ENCODE data around the gene ECE2. TPM values are rescaled to one million over a fixed set of nuclear protein-coding genes. Genes with fewer than 3 reads are reported as not detected.

Gene ECE2
- total RNA-seq, 1 experiment from 2014 or later: 0.46 TPM

- TF ChIP-seq, protein P1, sequence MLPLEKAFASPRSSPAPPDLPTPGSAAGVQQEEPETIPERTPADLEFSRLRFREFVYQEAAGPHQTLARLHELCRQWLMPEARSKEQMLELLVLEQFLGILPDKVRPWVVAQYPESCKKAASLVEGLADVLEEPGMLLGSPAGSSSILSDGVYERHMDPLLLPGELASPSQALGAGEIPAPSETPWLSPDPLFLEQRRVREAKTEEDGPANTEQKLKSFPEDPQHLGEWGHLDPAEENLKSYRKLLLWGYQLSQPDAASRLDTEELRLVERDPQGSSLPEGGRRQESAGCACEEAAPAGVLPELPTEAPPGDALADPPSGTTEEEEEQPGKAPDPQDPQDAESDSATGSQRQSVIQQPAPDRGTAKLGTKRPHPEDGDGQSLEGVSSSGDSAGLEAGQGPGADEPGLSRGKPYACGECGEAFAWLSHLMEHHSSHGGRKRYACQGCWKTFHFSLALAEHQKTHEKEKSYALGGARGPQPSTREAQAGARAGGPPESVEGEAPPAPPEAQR (CRISPR knock-in tag; IDR thresholded peaks at IDR 0.05): no peak
These were observed 60.1 kb downstream of the ECE2 start (continued) for GRCh38 chr3:184335661-184336546.

DNA sequence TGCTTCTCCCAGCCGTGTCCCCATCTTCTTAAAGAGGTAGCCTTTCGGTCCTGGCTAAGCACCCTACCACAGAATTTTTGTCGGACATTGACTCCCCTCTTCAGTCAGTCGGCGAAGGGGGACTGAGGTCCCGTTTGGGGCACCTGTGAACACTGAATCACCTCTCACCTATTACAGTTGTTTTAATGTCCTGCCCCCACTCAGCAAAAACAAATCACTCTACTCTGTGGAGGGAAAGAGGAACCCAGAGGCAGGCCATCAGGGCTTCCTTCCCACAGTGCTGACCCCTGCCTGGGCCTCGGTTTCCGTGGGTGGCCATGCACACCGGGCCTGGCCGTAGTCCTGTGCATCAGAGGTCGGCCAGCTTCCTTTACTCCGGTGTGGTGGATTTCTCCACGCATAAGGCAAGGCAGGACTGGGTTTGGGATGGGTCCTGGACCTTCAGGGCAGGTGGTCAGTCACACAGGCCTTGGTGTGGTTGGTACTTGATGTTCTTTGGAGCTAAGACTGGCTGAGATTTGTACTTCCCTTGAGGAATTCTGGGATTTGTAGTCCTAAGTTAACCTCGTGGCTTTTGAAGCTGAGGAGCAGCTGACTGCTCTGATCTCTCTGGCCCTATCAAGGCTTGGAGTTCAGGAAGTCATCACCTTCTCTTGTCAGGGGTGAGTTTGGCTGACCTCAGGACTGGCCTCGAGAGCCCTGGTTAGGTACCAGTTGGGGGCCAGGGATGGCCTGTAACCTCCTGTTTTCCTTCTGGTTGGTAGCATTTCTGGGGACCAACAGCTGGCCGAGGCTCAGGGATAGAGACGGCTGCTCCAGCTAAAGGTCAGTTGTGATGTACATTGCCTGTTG is 61.0 kb downstream of the ECE2 start:
- CTCF ChIA-PET: interaction anchor here (1.1 to 2.4 kb wide), 4 partner anchors 9 to 35 kb away, joined by 3 to 25 read pairs (median 10); no protein-coding TSS in a partner anchor
- POLR2A ChIA-PET: interaction anchor here (1.0 to 1.3 kb wide), 5 partner anchors 9 to 189 kb away, joined by 3 to 6 read pairs (median 3); partner anchors contain the start of genes CLCN2 and POLR2H
- Mint-ChIP-seq H3K36me3 (peaks cover 34% of the 10 kb centered on the region), H3K27me3 (ENCODE audit: low read depth) (no peaks in the 10 kb centered on the region), H3K9me3 (no peaks in the 10 kb centered on the region), H3K4me1 (peaks cover 40% of the 10 kb centered on the region), H3K4me3 (peak overlapping the region; percentile 92), H3K27ac (peak overlapping the region; percentile 93)
- ATAC-seq (peak; percentile 6), DNase-seq (ENCODE audit: low spot score) (no peak)
- TF ChIP-seq ZNF281 (CRISPR knock-in tag; IDR thresholded peaks at IDR 0.05) (no peak), ZNF671 (CRISPR knock-in tag; IDR thresholded peaks at IDR 0.05) (no peak)
- TF ChIP-seq, protein P1 (CRISPR knock-in tag; IDR thresholded peaks at IDR 0.05): no peak
- TF ChIP-seq, protein P2, sequence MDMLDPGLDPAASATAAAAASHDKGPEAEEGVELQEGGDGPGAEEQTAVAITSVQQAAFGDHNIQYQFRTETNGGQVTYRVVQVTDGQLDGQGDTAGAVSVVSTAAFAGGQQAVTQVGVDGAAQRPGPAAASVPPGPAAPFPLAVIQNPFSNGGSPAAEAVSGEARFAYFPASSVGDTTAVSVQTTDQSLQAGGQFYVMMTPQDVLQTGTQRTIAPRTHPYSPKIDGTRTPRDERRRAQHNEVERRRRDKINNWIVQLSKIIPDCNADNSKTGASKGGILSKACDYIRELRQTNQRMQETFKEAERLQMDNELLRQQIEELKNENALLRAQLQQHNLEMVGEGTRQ (CRISPR knock-in tag; IDR thresholded peaks at IDR 0.05): 0 out of 2 replicates have a peak, but pooled peaks have one; percentile 19
- TF ChIP-seq, protein P3, sequence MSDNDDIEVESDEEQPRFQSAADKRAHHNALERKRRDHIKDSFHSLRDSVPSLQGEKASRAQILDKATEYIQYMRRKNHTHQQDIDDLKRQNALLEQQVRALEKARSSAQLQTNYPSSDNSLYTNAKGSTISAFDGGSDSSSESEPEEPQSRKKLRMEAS (CRISPR knock-in tag; IDR thresholded peaks at IDR 0.05): 0 out of 2 replicates have a peak, but pooled peaks have one; percentile 15
- TF ChIP-seq, protein P4, sequence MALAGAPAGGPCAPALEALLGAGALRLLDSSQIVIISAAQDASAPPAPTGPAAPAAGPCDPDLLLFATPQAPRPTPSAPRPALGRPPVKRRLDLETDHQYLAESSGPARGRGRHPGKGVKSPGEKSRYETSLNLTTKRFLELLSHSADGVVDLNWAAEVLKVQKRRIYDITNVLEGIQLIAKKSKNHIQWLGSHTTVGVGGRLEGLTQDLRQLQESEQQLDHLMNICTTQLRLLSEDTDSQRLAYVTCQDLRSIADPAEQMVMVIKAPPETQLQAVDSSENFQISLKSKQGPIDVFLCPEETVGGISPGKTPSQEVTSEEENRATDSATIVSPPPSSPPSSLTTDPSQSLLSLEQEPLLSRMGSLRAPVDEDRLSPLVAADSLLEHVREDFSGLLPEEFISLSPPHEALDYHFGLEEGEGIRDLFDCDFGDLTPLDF (CRISPR knock-in tag; IDR thresholded peaks at IDR 0.05): no peak

GRCh38 chr3:184337399-184337714 is 61.5 kb downstream of the ECE2 start, which contains the start of gene FAM131A:
Gene FAM131A, plus strand, starts transcription at chr3:184337600. Its CDS starts 31 bp downstream, at chr3:184337631.
- ChIA-PET CTCF (interaction anchor here (1.1 to 2.5 kb wide), 5 partner anchors 8 to 35 kb away, joined by 3 to 25 read pairs (median 11); no protein-coding TSS in a partner anchor), POLR2A (interaction anchor here (1.0 to 1.3 kb wide), 5 partner anchors 8 to 189 kb away, joined by 3 to 6 read pairs (median 3); partner anchors contain the start of genes CLCN2 and POLR2H)
- Mint-ChIP-seq H3K4me3 (peak within 1 kb of the TSS; percentile 92), H3K27ac (peak within 1 kb of the TSS; percentile 93), H3K9me3 (no peaks in the 10 kb centered on the region), H3K4me1 (peaks cover 40% of the 10 kb centered on the region), H3K36me3 (peaks cover 28% of the 10 kb centered on the region), H3K27me3 (ENCODE audit: low read depth) (no peaks in the 10 kb centered on the region)
- DNase-seq (ENCODE audit: low spot score): no peak
- ATAC-seq: no peak
- TF ChIP-seq FOXK1 (CRISPR knock-in tag; IDR thresholded peaks at IDR 0.05): no peak
- TF ChIP-seq TCF7 (CRISPR knock-in tag; IDR thresholded peaks at IDR 0.05; ENCODE audit: low read depth): no peak
- TF ChIP-seq ZNF512 (CRISPR knock-in tag; IDR thresholded peaks at IDR 0.05; ENCODE audit: borderline replicate concordance): no peak
- TF ChIP-seq, protein P5, sequence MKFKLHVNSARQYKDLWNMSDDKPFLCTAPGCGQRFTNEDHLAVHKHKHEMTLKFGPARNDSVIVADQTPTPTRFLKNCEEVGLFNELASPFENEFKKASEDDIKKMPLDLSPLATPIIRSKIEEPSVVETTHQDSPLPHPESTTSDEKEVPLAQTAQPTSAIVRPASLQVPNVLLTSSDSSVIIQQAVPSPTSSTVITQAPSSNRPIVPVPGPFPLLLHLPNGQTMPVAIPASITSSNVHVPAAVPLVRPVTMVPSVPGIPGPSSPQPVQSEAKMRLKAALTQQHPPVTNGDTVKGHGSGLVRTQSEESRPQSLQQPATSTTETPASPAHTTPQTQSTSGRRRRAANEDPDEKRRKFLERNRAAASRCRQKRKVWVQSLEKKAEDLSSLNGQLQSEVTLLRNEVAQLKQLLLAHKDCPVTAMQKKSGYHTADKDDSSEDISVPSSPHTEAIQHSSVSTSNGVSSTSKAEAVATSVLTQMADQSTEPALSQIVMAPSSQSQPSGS (CRISPR knock-in tag; IDR thresholded peaks at IDR 0.05; ENCODE audit: borderline replicate concordance, low read depth): no peak
- TF ChIP-seq JUN (CRISPR knock-in tag; IDR thresholded peaks at IDR 0.05): no peak
- TF ChIP-seq NR3C1 (CRISPR knock-in tag; conservative IDR thresholded peaks at IDR 0.05; ENCODE audit: low read depth): no peak
- no peak for TF ChIP-seq EMX1 (CRISPR knock-in tag; IDR thresholded peaks at IDR 0.05)
- TF ChIP-seq SMAD3 (CRISPR knock-in tag; IDR thresholded peaks at IDR 0.05; ENCODE audit: borderline replicate concordance): no peak
- TF ChIP-seq CREM (CRISPR knock-in tag; IDR thresholded peaks at IDR 0.05): no peak

Measured in WTC11 (cell line).